ENCODE measurements around the gene ABCC5.
A peak's percentile ranks its signal among the peaks of the same experiment; 100 is the strongest.

Gene ABCC5

DNA sequence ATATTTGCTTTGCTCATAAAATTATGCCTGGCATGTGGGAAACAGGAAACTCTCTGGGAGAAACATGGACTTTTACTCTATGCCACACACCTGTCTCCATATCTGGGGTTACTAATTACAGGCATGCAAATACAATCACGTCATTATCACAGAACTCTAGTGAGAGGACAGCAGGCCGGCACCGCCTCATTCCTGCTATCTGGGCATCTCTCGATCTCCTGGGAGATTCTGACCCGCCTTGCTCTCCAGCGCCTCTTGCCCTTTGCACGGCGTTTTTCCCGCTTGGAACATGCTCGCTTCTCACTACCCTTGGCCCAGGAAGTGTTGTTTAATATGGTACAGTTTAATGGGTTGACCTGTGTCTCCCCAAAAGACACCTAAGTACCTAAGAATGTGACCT lies 87.6 kb downstream of the ABCC5 start:
- DNase-seq (ENCODE audit: low spot score in 2 of 2) = no peak
- no peak for ATAC-seq
- H3K9me3 Mint-ChIP-seq = no peaks in the 10 kb centered on the region
- peaks cover 15% of the 10 kb centered on the region for H3K36me3 Mint-ChIP-seq
- H3K27ac Mint-ChIP-seq = no peak overlapping the region
- H3K4me1 Mint-ChIP-seq = no peaks in the 10 kb centered on the region
- no peak overlapping the region for H3K4me3 Mint-ChIP-seq

- DNase-seq (ENCODE audit: low spot score in 2 of 2) (no peak), ATAC-seq (no peak)
- no peak overlapping the region for H3K4me3 Mint-ChIP-seq
- H3K9me3 Mint-ChIP-seq = no peaks in the 10 kb centered on the region
- no peak overlapping the region for H3K27ac Mint-ChIP-seq
- H3K4me1 Mint-ChIP-seq = no peaks in the 10 kb centered on the region
- peaks cover 42% of the 10 kb centered on the region for H3K36me3 Mint-ChIP-seq
These were observed 90.6 kb downstream of the ABCC5 start for GRCh38 chr3:183927059-183927458.

- DNase-seq (ENCODE audit: low spot score in 2 of 2) = no peak
- ATAC-seq = peak; percentile 49
- H3K4me1 Mint-ChIP-seq = no peaks in the 10 kb centered on the region
- no peak overlapping the region for H3K27ac Mint-ChIP-seq
- peaks cover 51% of the 10 kb centered on the region for H3K36me3 Mint-ChIP-seq
- H3K4me3 Mint-ChIP-seq = no peak overlapping the region
- no peaks in the 10 kb centered on the region for H3K9me3 Mint-ChIP-seq
These were observed 92.7 kb downstream of the ABCC5 start for GRCh38 chr3:183924956-183925355.

DNA sequence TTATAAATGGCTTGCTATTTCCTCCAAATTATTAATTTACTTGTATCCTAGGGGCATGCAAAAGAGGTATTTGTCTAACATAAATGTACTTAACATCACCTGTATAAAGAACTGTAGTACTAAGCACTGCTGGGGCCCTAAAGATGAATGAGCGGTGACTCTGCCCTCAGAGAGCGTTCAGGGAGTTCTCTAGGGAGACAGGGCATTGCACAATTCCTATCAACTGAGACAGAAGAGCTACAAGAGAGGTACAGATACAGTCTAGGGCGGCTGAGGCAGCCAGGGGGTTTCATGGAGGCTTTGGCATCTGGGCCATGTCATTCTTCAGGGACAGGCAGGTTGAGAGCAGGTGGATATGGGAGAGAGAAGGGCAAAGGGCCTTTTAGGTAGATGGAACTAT lies 93.1 kb downstream of the ABCC5 start:
- Mint-ChIP-seq H3K4me3 (no peak overlapping the region), H3K27ac (no peak overlapping the region), H3K36me3 (peaks cover 51% of the 10 kb centered on the region), H3K9me3 (no peaks in the 10 kb centered on the region), H3K4me1 (no peaks in the 10 kb centered on the region)
- ATAC-seq = no peak
- DNase-seq (ENCODE audit: low spot score in 2 of 2) = no peak

- H3K4me3 Mint-ChIP-seq = no peak overlapping the region
- DNase-seq (ENCODE audit: low spot score in 2 of 2) (no peak), ATAC-seq (no peak)
- peaks cover 51% of the 10 kb centered on the region for H3K36me3 Mint-ChIP-seq
- H3K4me1 Mint-ChIP-seq = no peaks in the 10 kb centered on the region
- no peaks in the 10 kb centered on the region for H3K9me3 Mint-ChIP-seq
- no peak overlapping the region for H3K27ac Mint-ChIP-seq
These were observed 95.3 kb downstream of the ABCC5 start for GRCh38 chr3:183922421-183922820.

- DNase-seq (ENCODE audit: low spot score in 2 of 2) (no peak), ATAC-seq (no peak)
- H3K9me3 Mint-ChIP-seq = no peaks in the 10 kb centered on the region
- H3K27ac Mint-ChIP-seq = no peak overlapping the region
- peaks cover 40% of the 10 kb centered on the region for H3K36me3 Mint-ChIP-seq
- H3K4me3 Mint-ChIP-seq = no peak overlapping the region
- H3K4me1 Mint-ChIP-seq = no peaks in the 10 kb centered on the region
These were observed 96.6 kb downstream of the ABCC5 start for GRCh38 chr3:183921096-183921495.

- DNase-seq (ENCODE audit: low spot score in 2 of 2) (no peak), ATAC-seq (no peak)
- Mint-ChIP-seq H3K9me3 (no peaks in the 10 kb centered on the region), H3K27ac (no peak overlapping the region), H3K4me3 (no peak overlapping the region), H3K36me3 (peaks cover 40% of the 10 kb centered on the region), H3K4me1 (no peaks in the 10 kb centered on the region)
These were observed 97.3 kb downstream of the ABCC5 start for GRCh38 chr3:183920416-183920815.

- no peak overlapping the region for H3K27ac Mint-ChIP-seq
- no peaks in the 10 kb centered on the region for H3K9me3 Mint-ChIP-seq
- no peak overlapping the region for H3K4me3 Mint-ChIP-seq
- DNase-seq (ENCODE audit: low spot score in 2 of 2) = no peak
- no peak for ATAC-seq
- peaks cover 17% of the 10 kb centered on the region for H3K36me3 Mint-ChIP-seq
- no peaks in the 10 kb centered on the region for H3K4me1 Mint-ChIP-seq
These were observed 99.5 kb downstream of the ABCC5 start for GRCh38 chr3:183918178-183918577.

DNA sequence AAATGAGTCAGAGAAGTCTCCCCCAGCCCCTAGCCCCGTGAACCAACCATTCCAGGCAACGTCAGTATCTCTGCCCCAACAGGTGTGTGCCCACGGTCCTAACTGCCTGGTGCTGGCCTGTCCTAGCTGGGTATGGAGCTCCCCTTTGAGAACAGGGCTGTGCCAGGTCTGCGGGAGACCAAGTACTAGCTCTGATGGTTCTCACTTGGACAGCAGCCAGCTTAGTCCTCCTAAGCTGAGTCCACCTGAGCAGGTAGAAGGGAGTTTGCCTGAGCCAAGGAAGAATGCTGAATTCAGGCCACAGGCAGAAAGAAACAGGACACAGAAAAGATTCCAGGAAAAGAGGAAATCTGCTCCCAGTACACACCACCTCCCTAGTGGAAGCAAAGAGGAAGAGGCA lies 99.9 kb downstream of the ABCC5 start:
- H3K4me1 Mint-ChIP-seq = no peaks in the 10 kb centered on the region
- no peak for ATAC-seq
- no peak for DNase-seq (ENCODE audit: low spot score in 2 of 2)
- H3K4me3 Mint-ChIP-seq = no peak overlapping the region
- H3K27ac Mint-ChIP-seq = peak overlapping the region; percentile 34
- peaks cover 13% of the 10 kb centered on the region for H3K36me3 Mint-ChIP-seq
- H3K9me3 Mint-ChIP-seq = no peaks in the 10 kb centered on the region

DNA sequence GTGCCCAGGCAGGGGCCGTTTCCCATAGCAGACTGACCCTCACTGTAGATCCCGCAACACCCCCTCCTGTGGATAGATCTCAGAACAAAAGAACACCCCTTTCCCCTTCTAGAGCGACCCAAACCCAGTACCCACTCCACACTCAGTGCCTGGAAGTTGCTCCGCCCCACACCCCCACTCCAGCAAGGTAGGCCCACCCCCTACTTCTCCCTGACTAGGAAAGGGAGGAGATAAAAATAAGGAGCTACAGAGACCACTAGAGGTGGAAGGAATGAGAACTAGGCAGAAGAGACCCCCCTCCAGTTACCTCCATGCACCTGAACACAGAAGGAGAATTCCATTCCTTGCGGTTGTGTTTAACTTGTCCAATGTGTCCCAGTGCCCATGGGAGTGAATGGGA lies 102.8 kb downstream of the ABCC5 start:
- DNase-seq (ENCODE audit: low spot score in 2 of 2) (no peak), ATAC-seq (no peak)
- no peak overlapping the region for H3K27ac Mint-ChIP-seq
- H3K4me1 Mint-ChIP-seq = no peaks in the 10 kb centered on the region
- H3K4me3 Mint-ChIP-seq = no peak overlapping the region
- H3K36me3 Mint-ChIP-seq = no peaks in the 10 kb centered on the region
- no peaks in the 10 kb centered on the region for H3K9me3 Mint-ChIP-seq

DNA sequence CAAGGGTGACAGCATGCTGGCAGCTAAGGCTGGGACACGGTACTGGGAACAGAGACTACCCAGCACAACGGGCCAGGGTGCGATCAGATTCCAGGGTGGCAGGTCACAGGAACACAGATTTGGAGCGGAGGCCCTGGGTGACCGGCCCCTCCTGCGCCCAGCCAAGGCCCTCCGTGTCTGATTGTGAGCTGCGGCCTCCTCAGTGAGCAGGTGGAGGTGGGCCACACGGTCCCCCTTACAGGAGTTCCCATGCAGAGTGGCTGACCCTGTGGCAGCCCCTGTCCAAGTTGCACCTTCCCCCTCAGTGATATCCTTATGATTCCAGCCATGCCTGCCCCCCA lies 104.1 kb downstream of the ABCC5 start:
- Mint-ChIP-seq H3K36me3 (no peaks in the 10 kb centered on the region), H3K27ac (no peak overlapping the region), H3K9me3 (no peaks in the 10 kb centered on the region), H3K4me1 (no peaks in the 10 kb centered on the region), H3K4me3 (no peak overlapping the region)
- no peak for ATAC-seq
- no peak for DNase-seq (ENCODE audit: low spot score in 2 of 2)

GRCh38 chr3:183912895-183913579 lies 104.6 kb downstream of the ABCC5 start:
- H3K4me1 Mint-ChIP-seq = no peaks in the 10 kb centered on the region
- no peaks in the 10 kb centered on the region for H3K9me3 Mint-ChIP-seq
- H3K4me3 Mint-ChIP-seq = no peak overlapping the region
- no peaks in the 10 kb centered on the region for H3K36me3 Mint-ChIP-seq
- ATAC-seq (no peak), DNase-seq (ENCODE audit: low spot score in 2 of 2) (no peak)
- H3K27ac Mint-ChIP-seq = peak overlapping the region; percentile 16

- H3K27ac Mint-ChIP-seq = peak overlapping the region; percentile 4
- H3K36me3 Mint-ChIP-seq = no peaks in the 10 kb centered on the region
- no peak for ATAC-seq
- no peaks in the 10 kb centered on the region for H3K4me1 Mint-ChIP-seq
- no peak for DNase-seq (ENCODE audit: low spot score in 2 of 2)
- H3K9me3 Mint-ChIP-seq = no peaks in the 10 kb centered on the region
- no peak overlapping the region for H3K4me3 Mint-ChIP-seq
These were observed 105.7 kb downstream of the ABCC5 start for GRCh38 chr3:183911763-183912506.

DNA sequence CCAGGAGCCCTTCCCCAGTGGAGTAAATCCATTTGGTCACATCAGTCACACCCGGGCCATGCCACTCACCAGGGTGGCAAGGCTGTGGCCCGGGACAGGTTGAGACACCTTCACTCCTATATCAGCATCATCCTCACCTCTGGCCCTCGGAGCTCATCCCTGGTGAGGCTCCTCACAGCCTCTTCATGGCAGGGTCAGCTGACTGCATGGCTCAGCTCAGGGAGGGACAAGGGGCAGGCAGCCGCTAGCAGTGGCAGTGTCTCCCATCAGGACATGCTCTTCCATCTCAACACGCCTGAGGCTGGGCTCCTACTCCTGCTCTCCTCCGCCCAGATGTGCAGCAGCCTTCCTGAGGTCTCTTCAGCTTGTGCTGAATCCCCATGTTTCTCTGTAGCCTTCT lies 106.6 kb downstream of the ABCC5 start:
- Mint-ChIP-seq H3K9me3 (no peaks in the 10 kb centered on the region), H3K4me3 (no peak overlapping the region), H3K27ac (no peak overlapping the region), H3K4me1 (no peaks in the 10 kb centered on the region), H3K36me3 (no peaks in the 10 kb centered on the region)
- DNase-seq (ENCODE audit: low spot score in 2 of 2) = no peak
- peak; percentile 31 for ATAC-seq

GRCh38 chr3:183909030-183909600 lies 108.6 kb downstream of the ABCC5 start:
- no peaks in the 10 kb centered on the region for H3K36me3 Mint-ChIP-seq
- no peak overlapping the region for H3K27ac Mint-ChIP-seq
- ATAC-seq (no peak), DNase-seq (ENCODE audit: low spot score in 2 of 2) (no peak)
- H3K4me3 Mint-ChIP-seq = no peak overlapping the region
- H3K4me1 Mint-ChIP-seq = no peaks in the 10 kb centered on the region
- no peaks in the 10 kb centered on the region for H3K9me3 Mint-ChIP-seq

DNA sequence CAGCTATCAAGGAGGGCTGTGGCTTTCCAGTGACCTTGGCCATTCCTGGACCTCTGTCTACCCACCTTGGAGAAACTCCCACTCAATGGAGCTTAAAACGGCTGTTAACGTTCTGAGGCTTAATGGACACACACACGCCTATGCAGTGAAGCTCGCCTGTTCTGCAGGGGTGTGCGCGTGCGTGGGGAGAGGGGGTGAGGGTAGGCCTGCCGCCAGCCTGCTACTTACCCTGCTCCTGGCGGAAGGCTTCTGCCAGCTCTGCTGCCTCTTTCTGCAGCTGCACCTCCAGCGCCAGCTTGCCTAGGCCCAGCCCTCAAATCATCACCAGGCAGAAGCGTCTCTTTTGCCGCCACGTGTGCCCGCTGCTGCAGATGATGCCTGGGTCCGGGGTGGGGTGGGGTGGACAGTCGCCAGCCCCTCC lies 109.8 kb downstream of the ABCC5 start:
- no peak for ATAC-seq
- Mint-ChIP-seq H3K27ac (no peak overlapping the region), H3K4me3 (no peak overlapping the region), H3K9me3 (no peaks in the 10 kb centered on the region), H3K36me3 (no peaks in the 10 kb centered on the region), H3K4me1 (no peaks in the 10 kb centered on the region)
- no peak for DNase-seq (ENCODE audit: low spot score in 2 of 2)

Data from stimulated activated effector memory CD8-positive, alpha-beta T cell treated with anti-CD3 and anti-CD28 coated beads, Interleukin-12 subunit alpha, Interleukin-12 subunit beta, amount 100 ng/mL, for 72 hours (primary cell).